ENCODE data around the gene LSM7.

LSM7 gene

GRCh38 chr19:2280633-2281264 is 47.6 kb downstream of the LSM7 start:
- no peak for DNase-seq (ENCODE audit: insufficient read length, low spot score)
- no peak for FAIRE-seq

GRCh38 chr19:2278459-2279158 is 49.8 kb downstream of the LSM7 start:
- no peak for TF ChIP-seq CTCF (IDR thresholded peaks at IDR 0.05; ENCODE audit: insufficient read depth, missing control alignments)
- FAIRE-seq = no peak
- no peak for DNase-seq (ENCODE audit: insufficient read length, low spot score)

More at GRCh38 chr19:2280633-2281264, 47.6 kb downstream of the LSM7 start:
- no peak for TF ChIP-seq CTCF (IDR thresholded peaks at IDR 0.05; ENCODE audit: insufficient read depth, missing control alignments)

GRCh38 chr19:2277138-2277537 is 51.2 kb downstream of the LSM7 start:
- no peak for TF ChIP-seq CTCF (IDR thresholded peaks at IDR 0.05; ENCODE audit: insufficient read depth, missing control alignments)
- no peak for FAIRE-seq
- no peak for DNase-seq (ENCODE audit: insufficient read length, low spot score)

GRCh38 chr19:2276429-2276986 is 51.9 kb downstream of the LSM7 start:
- FAIRE-seq (no peak), DNase-seq (ENCODE audit: insufficient read length, low spot score) (no peak)
- no peak for TF ChIP-seq CTCF (IDR thresholded peaks at IDR 0.05; ENCODE audit: insufficient read depth, missing control alignments)

GRCh38 chr19:2275588-2276428 is 52.6 kb downstream of the LSM7 start:
- no peak for TF ChIP-seq CTCF (IDR thresholded peaks at IDR 0.05; ENCODE audit: insufficient read depth, missing control alignments)
- DNase-seq (ENCODE audit: insufficient read length, low spot score) (no peak), FAIRE-seq (no peak)

GRCh38 chr19:2274931-2275535 is 53.4 kb downstream of the LSM7 start:
- FAIRE-seq (no peak), DNase-seq (ENCODE audit: insufficient read length, low spot score) (no peak)
- TF ChIP-seq CTCF (IDR thresholded peaks at IDR 0.05; ENCODE audit: insufficient read depth, missing control alignments) = peak; percentile 69

Measured in D721Med (cell line).